Measurements from ENCODE around the gene MFAP1.

MFAP1 gene

GRCh38 chr15:43779016-43779415, 45.5 kb downstream of the MFAP1 start:
- DNase-seq (ENCODE audit: insufficient read length, low spot score) (no peak), FAIRE-seq (no peak)
- no peak for TF ChIP-seq CTCF (IDR thresholded peaks at IDR 0.05; ENCODE audit: insufficient read depth, missing control alignments)

GRCh38 chr15:43777267-43777914, 47.1 kb downstream of the MFAP1 start:
- FAIRE-seq (no peak), DNase-seq (ENCODE audit: insufficient read length, low spot score) (no peak)
- TF ChIP-seq CTCF (IDR thresholded peaks at IDR 0.05; ENCODE audit: insufficient read depth, missing control alignments) = peak; percentile 68

GRCh38 chr15:43776718-43777266, 47.7 kb downstream of the MFAP1 start, which contains the start of gene ELL3:
ELL3 (minus strand) TSS chr15:43776966; CDS start chr15:43776901, 65 bp downstream.
- FAIRE-seq = no peak
- no peak for TF ChIP-seq CTCF (IDR thresholded peaks at IDR 0.05; ENCODE audit: insufficient read depth, missing control alignments)
- DNase-seq (ENCODE audit: insufficient read length, low spot score) = no peak

- TF ChIP-seq CTCF (IDR thresholded peaks at IDR 0.05; ENCODE audit: insufficient read depth, missing control alignments) = no peak
- FAIRE-seq (no peak), DNase-seq (ENCODE audit: insufficient read length, low spot score) (no peak)
Measured at GRCh38 chr15:43776101-43776717, 48.3 kb downstream of the MFAP1 start.

GRCh38 chr15:43775411-43775965, 49.0 kb downstream of the MFAP1 start:
- no peak for DNase-seq (ENCODE audit: insufficient read length, low spot score)
- FAIRE-seq = no peak
- TF ChIP-seq CTCF (IDR thresholded peaks at IDR 0.05; ENCODE audit: insufficient read depth, missing control alignments) = peak; percentile 48

GRCh38 chr15:43774062-43774461, 50.4 kb downstream of the MFAP1 start:
- TF ChIP-seq CTCF (IDR thresholded peaks at IDR 0.05; ENCODE audit: insufficient read depth, missing control alignments) = no peak
- no peak for FAIRE-seq
- DNase-seq (ENCODE audit: insufficient read length, low spot score) = no peak

- no peak for TF ChIP-seq CTCF (IDR thresholded peaks at IDR 0.05; ENCODE audit: insufficient read depth, missing control alignments)
- FAIRE-seq (no peak), DNase-seq (ENCODE audit: insufficient read length, low spot score) (no peak)
Measured at GRCh38 chr15:43772624-43773023, 51.9 kb downstream of the MFAP1 start.

Data from D721Med (cell line).